Stomach (tissue), 9 donors: ENCODE measurements around the gene DHX29. TPM values are rescaled to one million over a fixed set of nuclear protein-coding genes. Genes with fewer than 3 reads are reported as not detected.

Experiments
- DNase-seq, 2 donors: peaks; one replicate each; pipeline versions ENCODE4 v3.0.0 to v3.0.0-alpha.2; 2013 to 2019
- H3K27ac ChIP-seq, 5 donors: fragments of 200-600 bp in 4 of 5; sonication (generic) in 4 of 5; one replicate each; pipeline ENCODE4 v1.5.1; 2013 to 2019; ENCODE audit warnings: mild to moderate bottlenecking in 1 of 5, moderate library complexity in 1 of 5
- H3K27me3 ChIP-seq, 3 donors: fragments of 200-600 bp; sonication (generic); one replicate each; pipeline ENCODE4 v1.5.1; 2017 to 2019; ENCODE audit warnings: mixed run types in 1 of 3
- H3K36me3 ChIP-seq, 4 donors: fragments of 200-600 bp; sonication (generic); 1 replicate in 3 of 4; 2 replicates in 1 of 4; pipeline ENCODE4 v1.5.1; 2016 to 2019
- H3K4me1 ChIP-seq, 4 donors: fragments of 200-600 bp; sonication (generic); one replicate each; pipeline ENCODE4 v1.5.1; 2016 to 2019
- H3K4me3 ChIP-seq, 4 donors: fragments of 200-600 bp; sonication (generic) in 3 of 4; one replicate each; pipeline ENCODE4 v1.5.1; 2016 to 2019; ENCODE audit warnings: mild to moderate bottlenecking in 1 of 4
- H3K9me3 ChIP-seq, 4 donors: fragments of 200-600 bp; sonication (generic); one replicate each; pipeline ENCODE4 v1.5.1; 2016 to 2019
- CTCF ChIP-seq, 7 experiments: fragments of 450-650 bp in 4 of 7; fragments of 200-600 bp in 3 of 7; sonication (generic) in 3 of 7; IDR thresholded peaks; one replicate each; pipeline ENCODE4 v1.5.1; 2016 to 2019; ENCODE audit warnings: antibody characterized with exemption in 7 of 7, control low read depth in 2 of 7, mild to moderate bottlenecking in 1 of 7
- EP300 ChIP-seq: sonication (generic); formaldehyde crosslinking; IDR thresholded peaks from one replicate; pipeline ENCODE4 v1.6.1; 2017; ENCODE audit warnings: antibody characterized with exemption
- POLR2A ChIP-seq, 4 donors: fragments of 450-650 bp; IDR thresholded peaks; one replicate each; pipeline ENCODE4 v1.6.1; 2016; ENCODE audit warnings: antibody characterized with exemption in 4 of 4, control low read depth in 2 of 4, mild to moderate bottlenecking in 1 of 4, moderate library complexity in 1 of 4
- POLR2AphosphoS5 ChIP-seq, 3 donors: sonication (generic); formaldehyde crosslinking; IDR thresholded peaks; one replicate each; pipeline ENCODE4 v1.6.1; 2016; ENCODE audit warnings: antibody characterized with exemption in 3 of 3
- WGBS, 5 donors: extraction: QIAGEN DNeasy Blood & Tissue Kit in 3 of 5; methylation state at CpG; one replicate each; pipeline versions ENCODE4 v1.1.5 to v1.1.7; 2013 to 2018; 5-methylcytosine and 5-hydroxymethylcytosine counted together
- intact Hi-C: fragments of 100-400 bp; cut with DNase I; formaldehyde crosslinking; loops from one replicate; pipeline ENCODE4 v1.15.1; 2023; ENCODE audit warnings: low total_unique reads
- polyA plus RNA-seq, 3 donors: library from polyadenylated mRNA; stranded (reverse); fragments of 200-250 nt; gene quantifications; one replicate each; pipeline ENCODE4 v1.2.3, GENCODE V29; 2013
- total RNA-seq, 5 donors: library from RNA; depleted of rRNA; stranded (reverse); fragments of >200 nt; gene quantifications; one replicate each; pipeline versions ENCODE4 v1.1.0 to v1.2.3, GENCODE V29; 2014 to 2016
- donor health status: healthy with polysubstance abuse.
- donor health status: Bipolar disorder and iron deficiency.
- donor health status: healthy.

The DHX29 gene
- total and polyA plus RNA-seq, 8 donors: 4.3 to 54.5 (median 12.1) TPM

DNA sequence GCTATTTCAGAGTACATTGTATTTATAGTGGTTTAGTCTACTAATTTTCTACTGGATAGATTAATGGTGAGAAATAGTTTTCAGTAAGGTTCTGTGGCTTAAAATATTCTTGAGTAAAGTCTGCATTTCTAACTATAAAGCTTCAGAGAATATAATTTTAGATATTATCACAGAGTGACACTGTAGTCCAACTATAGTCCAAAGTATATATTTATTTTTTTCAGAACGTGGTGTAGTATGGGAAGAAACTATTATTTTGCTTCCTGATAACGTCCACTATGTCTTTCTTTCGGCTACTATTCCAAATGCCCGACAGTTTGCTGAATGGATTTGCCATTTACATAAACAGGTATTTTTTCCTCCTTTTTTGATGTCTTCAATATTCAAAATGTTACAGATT, 35.6 kb upstream of the DHX29 start:
- Histone ChIP-seq H3K4me1 (peaks cover 0 to 32% (median 9%) of the 10 kb centered on the region in 4 donors), H3K36me3 (peaks cover 18 to 61% (median 53%) of the 10 kb centered on the region in 4 donors), H3K27ac (peak overlapping the region in 1 of 5 donors; percentile 13), H3K4me3 (no peak overlapping the region), H3K27me3 (no peaks in the 10 kb centered on the region), H3K9me3 (no peaks in the 10 kb centered on the region)
- no peak for DNase-seq
- no peak for TF ChIP-seq POLR2AphosphoS5 (IDR thresholded peaks at IDR 0.05)
- TF ChIP-seq EP300: no peak
- no peak for TF ChIP-seq CTCF (IDR thresholded peaks at IDR 0.05)
- TF ChIP-seq POLR2A (IDR thresholded peaks at IDR 0.05): no peak
- 43 to 66% (median 48%) methylated on average over 4 of the region's 4 CpGs for WGBS, 5 donors
- intact Hi-C loops: loop anchor here (10.0 kb wide), 1 partner anchor 352 kb away; no protein-coding TSS in a partner anchor

- no peak overlapping the region for H3K27ac ChIP-seq
- peaks cover 0 to 34% (median 6%) of the 10 kb centered on the region in 4 donors for H3K4me1 ChIP-seq
- H3K4me3 ChIP-seq: no peak overlapping the region
- DNase-seq: no peak
- intact Hi-C loops: no loop called here
- TF ChIP-seq CTCF (IDR thresholded peaks at IDR 0.05) (no peak), POLR2AphosphoS5 (IDR thresholded peaks at IDR 0.05) (no peak), EP300 (no peak), POLR2A (IDR thresholded peaks at IDR 0.05) (no peak)
- H3K36me3 ChIP-seq: peaks cover 0 to 44% (median 23%) of the 10 kb centered on the region in 4 donors
- 80 to 89% (median 81%) methylated on average over 5 of the region's 5 CpGs for WGBS, 5 donors
- H3K9me3 ChIP-seq: no peaks in the 10 kb centered on the region
- H3K27me3 ChIP-seq: no peaks in the 10 kb centered on the region
Observed at GRCh38 chr5:55338810-55339243, 31.3 kb upstream of the DHX29 start.

GRCh38 chr5:55338092-55338613, 30.7 kb upstream of the DHX29 start:
- Histone ChIP-seq H3K27ac (no peak overlapping the region), H3K36me3 (peaks cover 0 to 51% (median 26%) of the 10 kb centered on the region in 4 donors), H3K27me3 (no peaks in the 10 kb centered on the region), H3K9me3 (no peaks in the 10 kb centered on the region), H3K4me1 (peaks cover 0 to 27% (median 3%) of the 10 kb centered on the region in 4 donors), H3K4me3 (no peak overlapping the region)
- intact Hi-C loops: no loop called here
- TF ChIP-seq CTCF (IDR thresholded peaks at IDR 0.05) (no peak), POLR2AphosphoS5 (IDR thresholded peaks at IDR 0.05) (no peak), EP300 (no peak), POLR2A (IDR thresholded peaks at IDR 0.05) (no peak)
- WGBS, 5 donors: 57 to 79% (median 76%) methylated on average over 2 of the region's 2 CpGs
- no peak for DNase-seq

- no peak overlapping the region for H3K27ac ChIP-seq
- DNase-seq: no peak
- no peak for TF ChIP-seq CTCF (IDR thresholded peaks at IDR 0.05)
- no peak for TF ChIP-seq EP300
- TF ChIP-seq POLR2A (IDR thresholded peaks at IDR 0.05): no peak
- no peak for TF ChIP-seq POLR2AphosphoS5 (IDR thresholded peaks at IDR 0.05)
- intact Hi-C loops: no loop called here
- H3K4me3 ChIP-seq: no peak overlapping the region
- H3K9me3 ChIP-seq: no peaks in the 10 kb centered on the region
- WGBS, 5 donors: 92 to 100% (median 97%) methylated on average over 2 of the region's 2 CpGs
- H3K36me3 ChIP-seq: peaks cover 0 to 61% (median 38%) of the 10 kb centered on the region in 4 donors
- H3K4me1 ChIP-seq: peaks cover 0 to 16% (median 0%) of the 10 kb centered on the region in 4 donors
- H3K27me3 ChIP-seq: no peaks in the 10 kb centered on the region
Observed at GRCh38 chr5:55333811-55334210, 26.3 kb upstream of the DHX29 start.
